Measurements from ENCODE around the gene IGSF23.

Gene IGSF23, protein sequence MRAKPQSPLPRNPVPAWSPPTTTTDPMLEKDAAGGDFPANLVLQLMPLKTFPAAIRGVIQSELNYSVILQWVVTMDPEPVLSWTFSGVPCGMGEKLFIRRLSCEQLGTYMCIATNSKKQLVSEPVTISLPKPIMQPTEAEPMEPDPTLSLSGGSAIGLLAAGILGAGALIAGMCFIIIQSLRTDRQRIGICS

DNA sequence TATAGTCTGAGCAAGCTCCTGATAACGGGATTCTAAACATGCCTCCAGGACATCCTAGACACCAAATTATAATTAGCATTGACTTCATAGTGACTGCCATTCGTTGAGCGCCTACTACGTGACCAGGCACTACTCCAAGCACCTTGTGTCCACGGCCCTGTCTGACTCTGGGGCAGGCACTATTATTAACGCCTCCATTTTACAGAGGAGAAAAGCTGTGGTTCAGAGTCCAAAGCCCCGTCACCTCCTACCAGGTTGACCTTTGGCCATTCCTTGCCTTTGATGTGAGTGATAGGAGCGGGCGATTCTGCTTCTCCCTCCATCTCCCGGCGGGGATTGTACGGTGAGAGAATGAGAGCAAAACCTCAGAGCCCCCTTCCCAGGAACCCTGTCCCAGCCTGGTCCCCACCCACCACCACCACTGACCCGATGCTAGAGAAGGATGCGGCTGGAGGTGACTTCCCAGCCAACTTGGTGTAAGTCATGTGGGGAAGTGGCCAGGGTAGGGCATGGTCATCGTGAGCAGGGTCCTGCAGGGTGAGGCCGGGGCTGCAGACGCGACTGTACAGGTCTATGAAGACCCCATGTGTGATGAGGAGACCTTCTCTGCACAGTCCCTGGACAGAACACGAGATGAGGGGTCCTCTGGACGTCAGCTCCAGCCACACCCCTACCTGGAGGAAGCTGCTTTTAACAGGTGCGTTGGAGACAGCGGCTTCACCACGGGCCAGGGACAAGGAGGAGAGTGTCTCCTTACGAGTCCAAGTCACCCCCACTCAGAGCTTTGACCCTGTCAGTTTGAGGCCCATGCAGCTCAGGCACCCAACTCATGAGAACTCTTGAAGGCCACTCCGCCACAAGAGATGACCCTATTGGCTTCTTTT lies at the start of gene IGSF23:
TSS of gene IGSF23 (plus strand) at position 269 of the 884 bp plus-strand sequence. CDS start at position 352, 83 bp downstream.
- DNase-seq = no peak

DNA sequence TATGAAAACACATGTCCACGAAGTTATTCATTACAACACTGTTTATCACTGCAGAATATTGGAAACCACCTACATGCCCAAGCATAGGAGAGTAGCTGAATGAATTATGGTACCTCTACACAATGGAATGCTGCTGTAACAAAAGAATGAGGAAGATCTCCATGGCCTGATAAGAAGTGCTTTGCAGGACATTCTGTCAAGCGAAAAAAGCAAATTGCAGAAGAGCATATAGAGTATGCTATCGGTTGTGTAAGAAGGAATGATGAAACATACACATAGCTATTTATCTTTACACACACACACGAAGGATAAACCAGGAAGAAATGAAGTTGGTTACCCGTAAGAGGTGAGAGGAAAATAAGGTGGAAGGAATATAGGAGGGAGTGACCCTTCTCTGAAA lies 46.4 kb upstream of the IGSF23 start:
- DNase-seq = no peak

DNA sequence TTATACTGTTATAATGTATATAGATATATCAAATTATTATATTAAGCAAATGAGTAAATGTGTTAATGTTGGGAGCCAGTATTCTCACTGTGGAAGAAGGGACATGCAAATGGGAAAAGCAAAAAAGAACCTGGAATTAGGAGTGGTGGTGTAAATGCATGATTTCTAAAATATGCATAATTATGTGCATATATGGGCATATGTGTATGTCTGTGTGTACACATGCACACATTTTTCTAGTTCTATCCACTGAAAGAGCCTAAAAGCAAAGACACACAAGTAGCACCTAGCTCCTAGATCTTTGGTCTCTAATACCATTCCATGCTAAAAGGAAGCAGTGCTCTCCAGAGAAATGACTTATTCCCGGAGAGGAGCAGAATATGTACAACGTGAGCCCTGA lies 45.6 kb upstream of the IGSF23 start:
- DNase-seq = no peak

DNA sequence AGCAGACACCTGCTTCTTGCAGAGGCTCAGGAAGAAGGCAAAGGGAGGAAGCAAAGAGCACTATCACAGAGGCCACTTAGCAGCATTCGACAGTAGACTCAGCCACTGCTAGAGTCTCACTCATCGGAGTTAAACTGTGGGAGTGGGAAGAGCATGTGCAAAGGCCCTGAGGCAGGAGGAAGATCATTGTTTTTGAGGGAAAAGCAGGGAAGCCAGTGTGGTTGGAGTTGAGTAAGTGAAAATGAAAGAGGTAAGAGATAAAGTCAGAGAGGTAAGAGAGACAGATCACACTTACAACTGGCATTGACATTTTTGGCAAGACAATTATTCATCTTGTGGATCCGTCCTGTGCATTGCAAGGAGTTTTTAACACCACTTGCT lies 42.8 kb upstream of the IGSF23 start:
- no peak for DNase-seq

DNA sequence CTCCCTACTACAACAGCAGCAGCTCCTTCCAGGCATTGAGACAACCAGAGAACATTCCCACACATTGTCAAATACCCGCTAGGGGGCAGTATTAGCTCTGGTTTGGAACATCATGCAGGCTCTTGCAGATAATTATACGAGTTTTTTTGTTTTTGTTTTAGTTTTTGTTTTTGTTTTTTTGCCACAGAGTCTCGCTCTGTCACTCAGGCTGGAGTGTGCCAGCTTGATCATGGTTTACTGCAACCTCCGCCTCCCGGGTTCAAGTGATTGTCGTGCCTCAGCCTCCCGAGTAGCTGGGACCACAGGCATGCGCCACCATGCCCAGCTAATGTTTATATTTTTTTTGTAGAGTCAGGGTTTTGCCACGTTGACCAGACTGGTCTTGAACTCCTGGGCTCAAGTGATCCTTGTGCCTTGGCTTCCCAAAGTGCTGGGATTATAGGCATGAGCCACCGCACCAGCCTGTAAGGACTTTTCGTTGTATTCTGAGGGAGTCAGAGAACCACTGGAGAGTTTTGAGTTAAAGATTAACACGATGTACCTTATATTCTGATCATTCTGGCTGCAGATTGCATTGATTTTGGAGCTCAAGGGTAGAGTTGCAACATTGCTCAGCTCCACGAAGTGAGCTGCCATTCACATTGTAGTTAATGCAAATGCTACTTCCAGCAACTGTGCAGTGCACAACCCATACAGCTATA lies 42.2 kb upstream of the IGSF23 start:
- DNase-seq = peak; percentile 45 to 71

DNA sequence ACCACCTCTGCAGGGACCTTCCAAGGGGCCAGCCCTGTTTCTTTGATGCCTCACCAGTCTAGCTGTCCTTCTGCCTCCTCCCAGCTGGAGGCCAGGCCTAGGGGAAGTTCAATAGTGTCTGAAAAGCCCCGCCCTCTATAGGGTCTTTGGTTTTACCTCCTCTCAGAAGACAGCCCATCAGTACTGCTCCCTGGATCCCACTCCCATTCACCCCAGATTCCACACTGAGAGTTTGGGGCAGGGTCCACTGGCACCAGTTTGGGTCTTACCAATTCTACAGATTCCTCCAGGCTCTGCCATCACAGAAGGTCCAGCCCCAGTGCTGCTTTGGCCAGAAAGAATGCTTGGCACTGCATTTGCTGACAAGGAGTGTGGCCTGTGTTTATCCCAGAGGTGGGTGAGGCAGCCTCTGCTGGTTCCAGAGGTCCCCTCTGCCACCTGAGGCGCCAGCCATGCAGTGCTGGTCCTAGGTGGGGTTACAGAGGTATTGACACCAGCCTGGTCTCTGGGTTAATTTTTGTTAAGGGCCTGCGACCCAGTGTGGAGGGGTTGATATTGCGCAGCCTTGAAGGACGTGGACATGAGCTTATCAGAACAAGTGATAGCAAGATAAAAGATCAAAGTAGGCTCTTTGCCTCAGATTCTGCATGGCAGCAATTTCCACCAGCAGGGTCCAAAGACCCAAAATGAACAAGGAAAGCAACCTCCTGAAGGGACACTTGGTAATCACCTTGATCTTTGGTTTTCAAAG lies 41.4 kb upstream of the IGSF23 start:
- no peak for DNase-seq

DNA sequence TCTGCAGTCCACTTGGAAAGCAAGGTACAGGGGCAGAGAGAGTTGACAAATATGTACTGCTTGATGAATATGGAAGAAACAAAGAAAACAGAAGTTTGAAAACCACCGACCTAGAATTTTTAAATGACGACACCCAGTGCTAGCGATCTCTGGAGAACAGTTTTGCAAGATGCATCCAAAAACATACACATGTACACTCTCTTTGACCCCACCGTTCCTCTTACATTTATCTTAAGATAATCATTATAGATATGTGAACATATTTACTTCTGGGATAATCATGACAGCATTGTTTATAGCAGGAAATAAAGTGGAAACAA lies 40.8 kb upstream of the IGSF23 start:
- DNase-seq = no peak

DNA sequence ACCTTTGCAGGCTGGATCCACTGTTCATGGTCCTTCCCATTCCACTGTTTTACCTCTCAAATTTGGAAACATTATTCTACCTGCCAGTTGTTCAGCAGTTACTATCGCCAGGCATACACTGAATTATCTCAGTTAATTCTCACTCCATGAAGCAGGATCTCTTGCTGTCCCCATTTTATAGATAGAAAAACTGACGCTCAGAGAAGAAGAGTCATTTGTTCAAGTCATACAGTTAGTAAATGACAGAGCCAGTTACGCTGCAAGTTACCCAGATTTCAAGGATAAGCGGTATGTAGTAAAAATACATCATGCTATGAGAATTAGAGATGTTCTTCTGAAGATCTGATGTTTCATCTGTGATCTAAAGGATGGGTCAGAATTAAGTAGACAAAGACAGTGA lies 40.2 kb upstream of the IGSF23 start:
- DNase-seq = no peak

DNA sequence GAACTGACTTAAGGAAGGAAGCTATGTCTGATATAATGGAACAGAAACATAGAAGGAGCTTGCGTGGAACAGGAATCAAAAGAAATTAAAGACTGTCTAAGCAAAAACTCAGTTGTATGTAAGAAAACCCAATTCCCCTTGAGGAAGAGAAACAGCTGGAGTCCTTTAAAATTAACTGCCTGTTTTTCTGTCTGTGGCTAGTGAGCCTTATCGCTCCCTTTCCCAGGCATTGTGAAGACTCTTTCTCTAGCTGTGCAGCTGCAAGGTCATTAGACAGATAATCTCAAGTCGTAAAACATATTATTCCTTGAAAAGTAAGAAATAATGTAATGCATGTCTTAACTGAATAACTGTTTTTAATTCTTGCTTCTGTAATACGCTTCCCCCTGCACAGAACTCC lies 39.7 kb upstream of the IGSF23 start:
- DNase-seq = no peak

DNA sequence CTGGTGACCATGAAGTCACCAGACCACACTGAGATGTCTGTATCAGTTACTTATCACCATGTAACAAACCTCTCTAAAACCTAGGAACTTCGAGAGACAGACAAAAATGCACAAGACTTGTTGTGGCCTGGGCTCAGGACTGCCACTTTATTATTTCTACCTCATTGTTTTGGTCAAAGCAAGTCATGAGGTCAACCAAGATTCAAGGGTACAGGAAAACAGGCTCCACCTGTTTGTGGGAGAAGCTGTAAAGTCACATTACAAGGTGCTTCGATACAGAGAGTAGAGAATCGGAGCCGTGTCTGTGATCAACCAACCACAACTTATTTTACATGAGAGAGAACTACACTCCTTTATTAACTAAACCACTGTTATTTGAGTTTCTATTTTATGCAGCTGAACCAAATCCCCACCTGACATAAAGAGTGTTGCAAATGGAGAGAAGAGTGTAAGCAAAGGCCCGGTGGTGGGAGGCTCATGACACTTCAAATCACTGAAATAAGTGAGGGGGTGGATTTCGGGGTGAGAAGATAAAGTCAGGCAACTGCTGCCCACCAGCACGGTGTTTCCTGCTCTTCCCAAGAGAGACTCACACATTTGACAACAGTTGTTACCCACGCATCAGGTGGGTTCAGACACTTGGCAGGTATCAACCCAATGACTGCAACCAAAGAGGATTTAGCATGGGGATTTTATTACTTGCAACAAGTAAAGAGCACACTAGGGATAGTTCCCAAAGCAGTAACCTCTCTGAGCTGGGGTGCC lies 39.0 kb upstream of the IGSF23 start:
- no peak for DNase-seq

DNA sequence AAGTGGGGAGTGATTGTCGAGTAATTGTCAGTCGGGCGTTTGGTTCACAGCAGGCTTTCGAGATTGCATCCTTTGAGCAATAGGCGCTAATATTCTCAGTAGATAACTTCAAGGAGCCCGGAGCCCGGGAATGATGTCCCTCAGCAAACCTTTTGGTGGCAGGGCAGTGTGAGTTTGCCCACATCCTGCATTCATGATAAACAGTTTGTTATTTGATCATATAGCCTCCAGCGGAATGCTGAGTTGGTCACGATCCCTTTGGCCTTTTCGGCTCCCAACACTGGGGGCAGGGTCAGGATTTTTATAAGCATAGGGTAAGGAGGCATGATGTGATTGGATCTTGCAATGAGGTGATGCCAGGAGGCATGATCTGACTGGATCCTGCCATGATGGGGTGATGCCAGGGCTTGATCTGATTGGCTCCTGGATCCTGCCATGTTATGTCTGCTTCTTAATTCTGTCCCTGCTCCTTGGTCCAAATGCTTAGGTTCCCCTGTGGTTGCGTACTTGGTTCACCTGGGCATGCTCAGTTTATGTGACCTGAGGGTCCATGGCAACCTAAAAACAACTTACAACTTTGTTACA lies 38.2 kb upstream of the IGSF23 start:
- no peak for DNase-seq

DNA sequence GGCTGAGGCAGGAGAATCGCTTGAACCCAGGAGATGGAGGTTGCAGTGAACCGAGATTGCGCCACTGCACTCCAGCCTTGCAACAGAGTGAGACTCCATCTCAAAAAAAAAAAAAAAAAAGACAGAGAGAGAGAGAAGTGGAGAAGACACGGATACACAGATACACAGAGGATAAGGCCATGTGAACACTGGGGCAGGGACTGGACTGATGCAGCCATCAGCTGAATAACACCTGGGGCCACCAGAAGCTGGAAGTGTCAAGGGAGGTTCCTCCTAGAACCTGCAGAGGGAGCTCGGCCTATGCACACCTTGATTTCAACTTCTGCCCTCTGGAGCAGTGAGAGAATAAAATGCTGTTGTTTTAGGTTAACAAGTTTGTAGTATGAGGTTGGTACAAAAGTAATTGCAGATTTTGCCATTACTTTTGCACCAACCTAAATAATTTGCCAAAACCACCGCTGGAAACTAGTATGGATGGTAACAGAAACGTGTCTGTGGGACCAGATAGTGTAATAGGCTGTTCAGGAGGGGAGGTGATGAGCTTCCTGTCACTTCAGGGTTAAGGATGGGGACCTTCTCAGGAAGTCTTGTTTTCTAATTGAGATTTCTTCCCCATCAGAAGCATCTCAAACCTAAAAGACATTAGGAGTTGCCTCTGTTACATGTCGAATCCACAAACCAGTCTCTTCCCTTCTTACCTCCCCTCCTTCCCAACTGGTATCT lies 36.4 kb upstream of the IGSF23 start:
- peak; percentile 17 to 51 for DNase-seq

DNA sequence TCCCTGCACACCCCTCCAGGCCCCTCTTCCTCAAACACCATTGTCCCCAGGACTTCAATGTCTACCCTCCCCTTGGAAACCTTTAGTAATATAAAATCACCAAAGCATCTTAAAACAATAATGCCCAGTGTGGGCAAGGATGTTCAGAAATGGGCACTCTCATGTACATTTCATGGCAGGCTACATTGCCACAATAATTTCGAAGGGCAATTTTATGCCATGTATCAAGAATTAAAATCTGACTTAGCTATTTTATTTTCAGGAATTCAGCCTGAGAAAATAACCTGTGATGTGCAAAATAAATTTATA lies 35.8 kb upstream of the IGSF23 start:
- no peak for DNase-seq

DNA sequence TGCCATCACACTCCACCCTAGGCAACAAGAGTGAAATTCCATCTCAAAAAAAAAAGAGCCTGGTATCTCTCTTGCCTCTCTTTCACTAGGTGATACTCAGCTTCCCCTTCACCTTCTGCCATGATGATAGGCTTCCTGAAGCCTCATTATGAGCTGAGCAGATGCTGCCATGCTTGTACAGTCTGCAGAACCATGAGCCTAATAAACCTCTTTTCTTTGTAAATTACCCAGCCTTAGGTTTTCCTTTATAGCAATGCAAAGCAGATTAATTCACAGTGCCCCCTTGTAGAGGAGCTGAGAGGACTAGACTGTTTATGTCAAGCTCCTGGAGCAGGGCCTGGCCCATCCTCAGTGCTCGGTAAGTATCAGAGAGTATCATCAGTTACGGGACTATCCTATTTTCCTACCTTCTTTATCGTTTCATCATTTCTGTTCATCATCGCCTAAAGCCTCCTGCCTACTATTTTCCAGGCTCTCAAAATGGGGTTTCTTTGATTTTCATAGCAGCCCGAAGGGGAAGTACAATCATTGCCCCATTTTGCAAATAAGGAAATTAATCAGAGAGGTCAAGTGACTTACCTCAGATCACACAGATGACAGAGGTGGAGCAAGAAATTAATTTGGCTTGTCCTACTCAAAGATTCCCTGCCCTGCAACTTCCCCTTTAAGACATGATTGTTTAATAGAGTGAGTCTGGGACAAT lies 33.5 kb upstream of the IGSF23 start:
- no peak for DNase-seq

DNA sequence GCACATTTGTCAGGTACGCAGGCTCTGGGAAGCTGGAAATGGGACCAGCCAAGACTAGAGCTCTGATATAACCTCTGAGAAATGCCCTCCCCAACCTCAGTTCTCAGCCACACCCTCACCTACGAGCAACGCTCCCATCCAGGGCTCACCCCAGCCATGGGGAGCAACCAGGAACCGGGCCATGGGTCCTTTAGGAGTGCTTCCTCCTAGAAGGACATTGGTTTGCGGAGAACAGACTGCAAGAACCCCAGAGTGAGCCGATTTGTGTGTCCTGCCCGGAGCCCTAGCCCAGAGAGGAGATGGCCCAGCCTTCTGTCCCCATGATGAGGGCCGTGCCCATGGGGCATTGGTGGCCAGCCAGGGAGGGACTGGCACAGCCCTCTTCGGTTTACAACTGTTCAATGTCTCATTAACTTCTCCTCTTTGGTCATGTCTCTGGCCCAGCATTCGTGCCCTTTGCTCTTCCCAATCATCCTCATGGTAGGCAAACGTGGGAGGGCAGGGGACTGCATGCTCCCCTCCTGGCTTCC lies 32.9 kb upstream of the IGSF23 start:
- DNase-seq = no peak

DNA sequence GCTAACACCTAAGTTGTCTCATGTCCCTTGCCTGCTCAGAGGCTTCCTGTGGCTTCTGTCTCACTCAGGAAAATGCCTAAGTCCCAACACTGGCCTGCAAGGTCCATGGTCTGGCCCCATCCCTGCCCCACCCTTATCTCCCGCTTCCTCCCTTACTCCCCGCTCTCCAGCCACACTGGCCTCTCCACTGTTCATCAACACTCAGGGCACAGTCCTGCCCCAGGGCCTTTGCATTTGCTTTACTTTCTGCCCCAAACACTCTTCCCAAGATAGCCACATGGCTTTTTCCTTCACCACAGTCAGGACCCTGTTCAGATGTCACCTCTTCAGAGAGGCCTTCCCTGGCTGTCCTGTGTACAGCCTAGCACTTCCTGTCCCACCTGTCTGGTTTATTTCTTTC lies 32.1 kb upstream of the IGSF23 start:
- no peak for DNase-seq

DNA sequence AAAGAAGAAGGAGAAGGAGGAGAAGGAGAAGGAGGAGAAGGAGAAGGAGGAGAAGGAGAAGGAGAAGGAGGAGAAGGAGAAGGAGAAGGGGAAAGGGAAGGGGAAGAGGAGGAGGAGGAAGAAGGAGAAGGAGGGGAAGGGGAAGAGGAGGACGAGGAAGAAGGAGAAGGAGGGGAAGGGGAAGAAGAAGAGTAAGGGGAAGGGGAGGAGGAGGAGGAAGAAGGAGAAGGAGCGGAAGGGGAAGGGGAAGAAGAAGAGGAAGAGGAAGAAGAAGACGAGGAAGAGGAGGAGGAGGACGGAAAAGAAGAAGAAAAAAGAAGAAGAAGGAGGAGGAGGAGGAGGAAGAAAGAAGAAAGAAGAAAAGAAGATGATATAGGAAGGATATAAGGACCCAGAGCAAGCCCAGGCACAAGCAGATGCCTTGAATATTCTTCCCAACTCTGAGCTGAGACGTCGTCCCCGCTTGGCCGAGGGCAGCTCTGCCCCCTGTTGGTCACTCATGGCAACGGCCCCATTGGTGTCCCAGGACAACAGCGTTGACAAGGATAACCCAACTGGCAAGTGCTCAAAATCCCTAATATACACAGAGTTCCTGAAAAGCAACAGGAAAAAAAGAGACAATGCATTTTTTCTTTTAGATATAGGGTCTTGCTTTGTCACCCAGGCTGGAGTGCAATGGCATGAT lies 30.6 kb upstream of the IGSF23 start:
- peak in 1 of 2 experiments; percentile 60 for DNase-seq

DNA sequence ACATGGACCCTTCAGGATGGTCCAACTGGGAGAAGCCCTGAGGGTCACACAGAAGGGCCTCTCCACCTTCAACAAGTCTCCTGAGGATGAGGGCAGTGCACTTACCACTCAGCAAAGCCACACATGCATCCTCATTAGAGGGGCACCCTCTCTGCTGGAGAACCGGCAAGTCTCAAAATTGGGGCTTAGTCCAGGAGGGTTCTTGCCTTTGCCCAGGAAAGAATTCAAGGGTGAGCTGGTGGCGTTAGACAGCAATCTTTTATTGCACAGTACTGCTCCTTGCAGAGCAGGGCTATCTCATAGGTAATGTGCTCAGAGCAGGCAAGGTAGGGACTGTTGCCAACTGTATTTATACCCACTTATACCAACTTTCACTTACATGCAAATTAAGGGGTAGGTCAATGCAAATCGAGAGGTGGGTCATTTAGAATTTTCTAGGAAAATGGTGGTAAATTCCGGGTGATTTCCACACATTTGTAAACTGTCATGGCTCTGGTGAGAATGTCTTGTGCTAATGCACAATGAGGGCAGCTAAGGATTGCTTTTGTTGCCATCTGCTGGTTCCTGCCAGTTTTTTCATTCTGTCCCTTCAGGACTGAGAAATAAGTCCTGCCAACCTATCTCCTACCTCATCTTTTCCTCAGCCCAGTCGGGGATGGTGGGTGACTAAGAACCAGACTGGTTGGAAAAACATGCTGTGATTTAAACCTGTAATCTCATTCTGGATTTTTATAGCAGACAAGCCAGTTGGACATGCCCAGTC lies 27.8 kb upstream of the IGSF23 start:
- DNase-seq = no peak
